ENCODE results near the gene ADGRD1.
"Not testable (repeated sequence)": the region's sequence is repeated elsewhere in the genome, so short reads cannot be mapped to it uniquely, and the experiment has no call there.

ADGRD1 gene

GRCh38 chr12:130987151-130987931, 33.6 kb downstream of the ADGRD1 start:
- DNase-seq (ENCODE audit: low spot score) = no peak

DNA sequence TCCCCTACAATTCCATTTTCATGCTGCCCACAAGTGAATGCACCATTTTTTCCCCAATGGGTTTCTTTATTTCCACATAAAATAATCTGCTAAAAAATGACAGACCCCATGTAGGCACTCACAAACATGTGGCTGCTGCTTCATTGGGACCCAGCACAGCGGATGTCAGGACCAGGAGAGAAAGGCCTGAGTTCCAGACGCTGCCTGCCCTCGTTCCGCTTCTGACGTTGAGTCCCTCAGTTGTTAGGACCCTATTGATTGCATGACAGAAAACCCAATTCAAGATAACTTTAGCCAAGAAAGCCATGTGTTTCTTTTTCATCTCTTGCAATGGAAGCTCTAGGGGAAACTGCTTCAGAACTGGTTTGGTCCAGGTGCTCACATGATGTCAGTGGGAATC, 34.6 kb downstream of the ADGRD1 start:
- DNase-seq (ENCODE audit: low spot score) = no peak

GRCh38 chr12:130988751-130989150, 35.0 kb downstream of the ADGRD1 start:
- DNase-seq (ENCODE audit: low spot score) = no peak

- no peak for DNase-seq (ENCODE audit: low spot score)
Observed at GRCh38 chr12:130989391-130989790, 35.7 kb downstream of the ADGRD1 start.

GRCh38 chr12:130990034-130990433, 36.3 kb downstream of the ADGRD1 start:
- no peak for DNase-seq (ENCODE audit: low spot score)

DNA sequence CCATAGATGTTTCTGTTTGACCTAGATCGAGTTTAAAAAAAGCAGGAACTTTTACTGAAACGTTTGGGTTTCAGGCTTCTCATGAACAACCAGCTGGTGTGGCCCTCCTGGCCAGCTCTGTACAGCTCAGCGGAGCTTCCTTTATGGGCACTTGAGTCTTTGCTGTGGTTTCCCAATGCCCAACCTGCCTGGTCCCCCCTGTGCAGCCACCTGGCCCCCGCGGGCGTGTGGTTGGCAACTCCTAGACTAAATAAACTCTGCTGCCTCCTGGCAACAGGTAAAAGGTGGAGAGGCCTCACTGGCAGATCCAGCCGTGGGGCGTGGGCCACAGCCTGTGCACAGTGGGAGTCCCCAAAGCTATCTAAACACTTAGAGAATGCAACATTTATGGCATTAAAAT, 38.7 kb downstream of the ADGRD1 start:
- DNase-seq (ENCODE audit: low spot score) = no peak

GRCh38 chr12:130992979-130993538, 39.4 kb downstream of the ADGRD1 start:
- DNase-seq (ENCODE audit: low spot score) = no peak

GRCh38 chr12:130993759-130994670, 40.3 kb downstream of the ADGRD1 start:
- no peak for DNase-seq (ENCODE audit: low spot score)

GRCh38 chr12:130994821-130995375, 41.2 kb downstream of the ADGRD1 start:
- no peak for DNase-seq (ENCODE audit: low spot score)

- DNase-seq (ENCODE audit: low spot score) = not testable (repeated sequence)
Observed at GRCh38 chr12:130995386-130995969, 41.8 kb downstream of the ADGRD1 start.

- DNase-seq (ENCODE audit: low spot score) = no peak
Observed at GRCh38 chr12:130998136-130998535, 44.4 kb downstream of the ADGRD1 start.

DNA sequence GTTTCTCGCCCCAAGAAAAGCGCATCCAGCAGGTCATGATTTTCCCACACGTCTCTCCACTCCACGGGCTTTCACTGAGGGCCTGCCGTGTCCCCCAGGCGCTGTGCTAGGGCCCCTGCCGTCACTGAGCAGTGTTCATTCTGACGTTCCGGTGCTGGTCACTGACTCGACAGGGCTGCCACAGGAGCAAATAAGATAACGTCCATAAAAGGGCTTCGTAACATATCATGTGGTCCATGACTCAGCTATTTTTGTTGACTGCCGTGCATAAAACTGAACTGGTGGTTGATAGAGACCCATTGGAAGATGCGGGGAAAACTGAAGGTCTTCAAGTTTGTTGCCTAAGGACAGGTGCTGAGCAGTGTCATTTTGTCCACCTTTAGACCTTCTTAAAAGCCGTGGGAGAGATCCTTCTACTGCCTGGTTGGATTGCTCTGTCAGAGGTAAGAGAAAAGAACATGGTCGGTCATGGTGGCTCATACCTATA, 46.3 kb downstream of the ADGRD1 start:
- DNase-seq (ENCODE audit: low spot score) = no peak

DNA sequence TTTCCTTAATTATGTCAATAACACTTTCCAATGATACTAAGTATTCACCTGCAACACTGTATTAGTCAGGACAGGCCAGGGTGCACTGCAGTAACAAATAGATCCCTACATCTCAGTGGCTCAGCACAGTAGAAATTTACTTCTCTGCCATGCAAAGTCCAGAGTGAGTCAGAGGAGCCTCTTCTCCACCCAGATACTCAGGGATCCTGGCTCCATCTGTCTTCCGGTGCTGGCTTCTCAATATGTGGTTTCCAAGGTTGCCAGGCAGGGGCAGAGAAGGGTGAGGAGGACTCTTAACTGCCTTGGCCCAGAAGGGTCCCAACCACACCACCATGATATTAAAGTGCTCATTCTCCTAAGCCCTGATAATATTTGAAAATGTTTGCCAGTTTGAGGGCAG, 47.8 kb downstream of the ADGRD1 start:
- no peak for DNase-seq (ENCODE audit: low spot score)

- no peak for DNase-seq (ENCODE audit: low spot score)
Observed at GRCh38 chr12:131002216-131002631, 48.5 kb downstream of the ADGRD1 start.

GRCh38 chr12:131003036-131003715, 49.5 kb downstream of the ADGRD1 start:
- no peak for DNase-seq (ENCODE audit: low spot score)

DNA sequence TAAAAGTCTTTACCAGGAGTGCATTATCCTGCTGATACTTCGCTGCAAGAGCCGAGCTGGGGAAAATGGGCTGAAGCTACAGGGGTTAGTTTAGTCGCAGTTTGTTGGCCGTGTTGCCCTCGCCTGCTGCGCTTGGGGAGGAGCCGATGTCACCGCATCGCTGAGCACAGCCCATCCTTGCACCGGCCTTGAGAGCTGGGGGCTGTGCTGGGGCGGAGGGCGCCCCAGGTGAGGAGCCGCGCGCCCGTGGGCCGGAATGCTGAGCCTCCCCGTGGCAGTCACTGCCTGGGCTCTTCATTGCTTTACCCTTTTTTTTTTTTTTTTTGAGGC, 50.0 kb downstream of the ADGRD1 start:
- DNase-seq (ENCODE audit: low spot score) = no peak

- no peak for DNase-seq (ENCODE audit: low spot score)
Observed at GRCh38 chr12:131004166-131004565, 50.5 kb downstream of the ADGRD1 start.

DNA sequence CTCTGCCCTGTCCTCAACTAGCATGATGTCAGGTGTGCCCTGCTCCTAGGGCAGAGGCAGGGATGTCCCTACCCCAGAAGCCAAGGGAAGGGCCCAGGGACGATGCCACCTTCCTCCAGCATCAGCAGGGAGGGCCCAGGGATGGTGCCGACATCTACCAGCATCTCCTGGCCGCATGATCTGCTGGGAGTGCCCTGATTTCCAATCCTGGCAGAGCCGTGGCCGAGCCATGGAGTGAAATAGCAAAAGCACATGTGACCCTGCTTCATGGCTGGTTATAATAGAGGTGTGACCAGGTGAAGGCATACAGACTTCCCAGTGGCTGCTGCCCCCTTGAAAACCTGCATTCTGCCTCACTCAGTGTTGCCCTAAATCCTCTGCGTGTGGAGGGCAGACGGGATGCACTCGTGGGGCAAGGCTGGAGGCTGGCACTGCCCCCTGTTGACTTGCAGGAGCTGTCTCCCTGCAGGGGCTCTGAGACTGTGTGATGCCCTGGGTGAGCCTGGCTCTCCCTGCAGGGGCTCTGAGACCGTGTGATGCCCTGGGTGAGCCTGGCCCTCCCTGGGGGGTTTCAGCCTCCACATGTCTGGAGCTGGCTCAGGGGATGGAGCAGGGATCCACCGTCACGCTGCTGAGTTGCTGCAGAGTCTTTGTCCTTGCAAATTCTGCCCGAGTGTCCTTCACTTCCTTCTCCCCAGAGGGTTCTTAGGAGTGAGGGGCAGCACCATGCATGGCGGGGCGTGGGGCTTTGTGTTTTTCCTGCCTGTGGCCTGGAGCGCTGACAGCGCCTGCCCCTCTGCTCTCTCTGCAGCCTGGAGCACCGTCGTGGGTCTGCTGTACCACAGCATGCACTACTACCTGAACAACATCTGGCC, 51.7 kb downstream of the ADGRD1 start:
- no peak for DNase-seq (ENCODE audit: low spot score)

DNA sequence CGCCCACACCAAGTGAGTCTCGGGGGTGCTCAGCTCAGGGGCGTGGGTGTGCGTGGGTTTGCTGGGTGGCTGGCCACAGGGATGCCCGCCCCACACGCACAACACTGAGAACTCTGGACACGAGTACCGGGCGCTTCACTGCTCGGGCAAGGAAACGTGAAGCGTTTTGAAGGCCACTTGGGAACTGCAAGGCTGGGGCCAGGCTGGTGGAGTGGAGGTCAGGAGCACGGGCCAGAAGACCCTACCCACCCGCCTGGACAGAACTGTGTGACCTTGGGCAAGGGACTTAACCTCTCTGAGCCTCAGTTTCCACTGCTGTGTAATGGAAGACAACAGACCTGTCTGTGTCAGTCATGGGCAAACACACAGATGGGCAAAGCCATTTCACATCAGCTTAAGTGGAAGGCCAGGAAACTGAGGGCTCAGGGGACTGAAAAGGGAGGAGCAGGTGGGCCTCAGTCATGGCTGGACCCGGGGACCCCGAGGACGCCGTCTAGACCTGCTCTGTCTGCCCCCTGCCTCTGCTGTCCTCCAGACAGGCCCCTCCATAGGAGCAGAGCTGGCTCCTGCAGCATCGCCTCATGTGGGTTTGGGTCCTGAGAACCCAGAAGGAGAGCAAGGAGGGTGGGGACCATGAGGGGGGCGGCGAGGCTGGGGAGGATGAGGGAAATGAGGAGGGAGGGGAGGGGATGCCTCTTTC, 52.5 kb downstream of the ADGRD1 start:
- DNase-seq (ENCODE audit: low spot score) = no peak

All from HuH-7 (cell line).